GM19239 (cell line): Measurements from ENCODE around the gene PPFIA1.
A peak's percentile ranks its signal among the peaks of the same experiment; 100 is the strongest.
"Not testable (repeated sequence)": the region's sequence is repeated elsewhere in the genome, so short reads cannot be mapped to it uniquely, and the experiment has no call there.

ENCODE experiments used
- DNase-seq: peaks from one replicate; pipeline ENCODE4 v3.0.0; 2011; ENCODE audit warnings: low spot score; ENCODE audit not compliant: insufficient read length
- FAIRE-seq: peaks from 2 replicates; lab custom pipeline; 2011; peaks lifted over from hg19 to GRCh38; lab: Jason Lieb, UNC

The PPFIA1 gene

GRCh38 chr11:70319396-70320076 is 49.0 kb downstream of the PPFIA1 start:
- no peak for DNase-seq
- FAIRE-seq: no peak

DNA sequence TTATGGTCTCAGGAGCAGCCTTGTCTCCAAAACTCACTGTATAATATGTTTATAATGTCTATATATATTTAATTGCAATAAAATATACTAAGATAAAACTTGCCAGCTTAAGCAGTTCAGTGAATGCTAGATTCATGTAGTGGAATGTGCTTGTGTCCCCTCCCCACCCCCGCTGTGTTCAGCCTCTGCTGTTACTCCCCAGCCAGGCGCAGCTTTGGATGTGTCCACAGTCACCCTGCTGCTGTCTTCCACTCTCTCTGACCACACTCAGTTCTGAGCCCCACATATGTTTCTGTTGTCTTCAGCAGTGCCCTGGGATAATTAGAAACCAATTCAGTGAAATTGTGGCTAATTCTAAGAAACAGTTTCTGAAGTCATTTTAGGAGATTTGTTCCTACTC is 52.2 kb downstream of the PPFIA1 start:
- FAIRE-seq: no peak
- no peak for DNase-seq

GRCh38 chr11:70323806-70324205 is 53.3 kb downstream of the PPFIA1 start:
- no peak for FAIRE-seq
- no peak for DNase-seq

DNA sequence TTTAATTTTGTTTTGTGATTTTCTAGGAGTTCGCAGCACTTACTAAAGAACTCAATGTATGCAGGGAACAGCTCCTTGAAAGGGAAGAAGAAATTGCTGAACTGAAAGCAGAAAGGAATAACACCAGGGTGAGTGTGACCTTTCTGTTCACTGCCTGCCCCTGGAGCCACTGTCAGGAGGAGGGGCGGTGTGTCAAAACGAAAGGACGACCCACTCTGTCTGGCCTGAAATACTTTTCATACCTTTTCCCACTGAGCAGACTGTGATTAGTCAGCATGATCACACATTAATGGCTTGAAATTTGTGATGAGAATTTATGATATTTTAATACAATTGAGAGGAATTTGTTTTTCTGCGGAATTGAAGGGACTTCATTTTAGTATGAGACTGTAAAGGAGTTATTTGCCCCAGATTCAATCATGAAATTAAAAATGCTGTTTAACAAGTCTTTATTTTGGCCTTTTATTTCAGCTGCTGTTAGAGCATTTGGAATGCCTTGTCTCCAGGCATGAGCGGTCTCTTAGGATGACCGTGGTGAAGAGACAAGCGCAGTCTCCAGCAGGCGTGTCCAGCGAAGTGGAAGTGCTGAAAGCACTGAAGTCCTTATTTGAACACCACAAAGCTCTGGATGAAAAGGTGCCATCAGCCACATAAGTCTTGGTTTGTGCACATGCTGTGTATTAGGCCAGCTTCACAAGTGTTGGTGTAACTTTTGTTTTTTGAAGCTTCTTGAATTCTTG is 54.1 kb downstream of the PPFIA1 start:
- FAIRE-seq: peak; percentile 83
- peak; percentile 31 for DNase-seq

- DNase-seq (no peak), FAIRE-seq (no peak)
Observed at GRCh38 chr11:70325824-70326223, 55.3 kb downstream of the PPFIA1 start.

DNA sequence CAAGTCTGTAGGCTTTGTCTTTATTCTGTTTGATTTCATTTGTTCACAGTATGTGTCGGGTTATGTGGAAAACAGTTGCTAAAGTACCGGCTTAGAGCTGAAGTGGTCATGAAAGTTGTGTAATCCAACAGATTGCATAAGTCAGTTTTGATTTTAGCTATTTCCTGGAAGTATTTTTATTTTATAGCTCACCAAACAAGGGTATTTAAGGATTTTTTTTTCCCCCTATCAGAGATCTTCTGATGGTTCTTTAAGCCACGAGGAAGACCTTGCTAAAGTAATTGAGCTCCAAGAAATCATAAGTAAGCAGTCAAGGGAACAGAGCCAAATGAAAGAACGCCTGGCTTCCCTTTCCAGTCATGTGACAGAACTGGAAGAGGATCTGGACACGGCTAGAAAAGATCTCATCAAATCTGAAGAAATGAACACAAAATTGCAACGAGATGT is 55.9 kb downstream of the PPFIA1 start:
- no peak for DNase-seq
- no peak for FAIRE-seq

GRCh38 chr11:70326833-70327232 is 56.3 kb downstream of the PPFIA1 start:
- DNase-seq (no peak), FAIRE-seq (no peak)

DNA sequence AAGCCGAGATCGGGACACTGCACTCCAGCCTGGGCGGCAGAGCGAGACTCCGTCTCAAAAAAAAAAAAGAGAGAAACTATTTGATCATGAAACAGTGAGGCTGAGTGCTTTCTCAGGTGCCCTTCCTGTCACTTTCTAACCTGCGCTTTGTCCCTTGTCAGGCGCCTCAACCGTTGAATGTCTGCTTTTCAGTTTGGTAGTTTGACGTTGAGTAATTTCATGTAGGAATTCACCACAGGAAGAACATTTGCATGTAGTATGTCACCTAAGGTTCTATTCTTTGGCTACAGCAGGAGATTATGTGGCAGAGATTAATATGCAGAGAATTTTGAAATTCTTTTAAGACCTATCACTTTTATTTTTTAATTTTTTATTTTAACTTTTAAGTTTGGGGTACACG is 57.2 kb downstream of the PPFIA1 start:
- FAIRE-seq: no peak
- peak; percentile 19 for DNase-seq

GRCh38 chr11:70328556-70328955 is 58.1 kb downstream of the PPFIA1 start:
- FAIRE-seq (no peak), DNase-seq (no peak)

GRCh38 chr11:70331320-70331843 is 60.9 kb downstream of the PPFIA1 start:
- FAIRE-seq: not testable (repeated sequence)

DNA sequence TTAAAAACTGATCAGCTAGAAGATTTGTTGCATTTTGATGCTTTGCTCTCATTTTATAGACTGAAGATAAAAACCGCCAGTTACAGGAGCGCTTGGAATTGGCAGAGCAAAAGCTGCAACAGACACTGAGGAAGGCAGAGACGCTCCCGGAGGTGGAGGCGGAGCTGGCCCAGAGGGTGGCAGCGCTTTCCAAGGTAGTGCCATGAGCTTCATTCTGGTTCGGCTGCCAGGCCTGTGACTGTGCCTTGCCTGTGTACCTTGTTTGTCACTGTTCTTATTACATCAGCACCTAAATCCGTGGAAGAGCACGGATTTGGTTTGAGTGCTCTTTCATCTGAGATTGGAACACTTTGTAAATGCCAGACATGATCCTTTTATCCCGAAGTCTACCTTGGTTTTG is 61.4 kb downstream of the PPFIA1 start:
- FAIRE-seq: no peak
- DNase-seq: no peak

More at GRCh38 chr11:70331320-70331843, 60.9 kb downstream of the PPFIA1 start:
- DNase-seq: not testable (repeated sequence)

DNA sequence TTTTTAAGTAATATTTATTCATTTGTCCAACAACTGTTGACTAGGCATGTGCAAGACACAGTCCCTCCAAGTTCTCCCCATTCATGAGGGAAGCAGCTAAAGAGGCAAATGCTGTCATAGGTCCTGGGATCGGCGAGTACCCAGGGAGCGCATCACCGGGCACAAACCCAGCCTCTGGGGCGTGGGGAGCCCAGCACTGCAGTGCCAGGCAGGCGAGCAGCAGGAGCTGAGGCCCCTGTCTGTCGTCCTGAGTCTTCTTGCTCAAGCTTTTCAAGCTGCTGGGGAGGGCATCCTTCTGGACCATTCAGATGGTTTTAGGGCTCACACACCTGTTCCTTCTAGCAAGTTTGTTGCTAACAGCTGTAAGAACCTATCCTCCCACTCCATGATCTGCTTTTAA is 62.1 kb downstream of the PPFIA1 start:
- no peak for FAIRE-seq
- DNase-seq: no peak

- DNase-seq (no peak), FAIRE-seq (no peak)
Observed at GRCh38 chr11:70333261-70333660, 62.8 kb downstream of the PPFIA1 start.

GRCh38 chr11:70334351-70334995 is 64.0 kb downstream of the PPFIA1 start:
- DNase-seq (no peak), FAIRE-seq (no peak)

GRCh38 chr11:70335511-70335910 is 65.0 kb downstream of the PPFIA1 start:
- FAIRE-seq (no peak), DNase-seq (no peak)

DNA sequence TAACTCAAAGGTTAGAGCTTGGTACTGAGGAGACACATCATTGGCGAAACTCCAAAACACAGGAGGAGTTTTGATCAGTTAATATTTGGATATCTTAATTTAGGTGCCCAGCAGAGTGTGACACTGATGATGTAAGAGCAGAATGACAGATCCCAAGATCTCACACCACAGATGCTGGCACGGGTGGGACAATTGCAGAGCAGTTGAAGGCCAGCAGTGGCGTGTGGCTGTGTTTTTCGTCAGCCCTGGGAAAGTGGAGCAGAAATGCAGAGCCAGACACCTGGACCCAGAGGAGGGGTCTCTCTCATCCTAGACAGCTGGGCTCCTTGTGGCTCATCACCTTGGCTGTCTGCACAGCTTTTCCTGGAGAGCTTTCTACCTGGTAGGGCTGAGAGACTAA is 68.1 kb downstream of the PPFIA1 start:
- DNase-seq: no peak
- FAIRE-seq: no peak

- DNase-seq (no peak), FAIRE-seq (no peak)
Observed at GRCh38 chr11:70339066-70339465, 68.6 kb downstream of the PPFIA1 start.

DNA sequence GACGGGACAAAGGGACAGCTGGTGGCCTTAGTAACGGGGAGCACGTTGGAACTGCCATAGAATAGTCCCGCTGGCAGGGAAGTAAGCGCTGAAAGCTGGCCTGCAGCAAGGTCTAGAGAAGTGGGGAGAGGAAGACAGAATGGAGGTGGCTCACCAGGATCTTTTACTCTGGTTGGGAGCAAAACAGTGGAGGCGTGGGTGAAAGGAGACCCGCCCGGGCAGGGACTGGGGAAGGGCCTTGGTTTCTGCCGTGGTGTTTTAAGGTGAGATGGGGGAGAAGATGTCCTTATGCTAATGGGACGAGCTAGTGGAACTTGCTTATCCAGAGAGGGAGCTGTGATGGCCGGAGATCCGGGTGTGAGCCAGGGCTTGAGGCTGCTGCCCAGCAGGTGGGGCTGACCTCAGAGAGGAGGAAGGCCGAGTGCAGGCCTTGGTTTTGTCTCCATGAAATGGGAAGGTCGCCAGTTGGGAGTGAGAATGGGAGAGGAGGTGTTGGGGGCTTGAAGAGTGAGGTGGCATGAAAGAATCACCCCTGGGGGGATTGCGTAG is 71.5 kb downstream of the PPFIA1 start:
- DNase-seq (no peak), FAIRE-seq (no peak)

- DNase-seq (no peak), FAIRE-seq (no peak)
Observed at GRCh38 chr11:70343636-70344035, 73.1 kb downstream of the PPFIA1 start.

DNA sequence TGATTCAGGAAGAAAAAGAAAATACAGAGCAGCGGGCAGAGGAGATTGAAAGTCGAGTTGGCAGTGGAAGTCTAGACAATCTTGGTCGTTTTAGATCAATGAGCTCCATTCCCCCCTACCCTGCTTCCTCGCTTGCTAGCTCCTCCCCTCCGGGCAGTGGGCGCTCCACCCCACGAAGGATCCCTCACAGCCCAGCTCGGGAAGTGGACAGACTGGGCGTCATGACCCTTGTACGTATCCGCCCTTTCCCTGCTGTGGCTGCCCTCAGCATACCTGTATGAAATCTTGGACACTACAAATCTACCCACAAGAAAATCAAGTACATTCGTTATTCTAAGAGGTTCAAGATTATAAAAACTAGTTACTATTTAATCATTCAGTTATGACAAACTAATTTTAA is 77.7 kb downstream of the PPFIA1 start:
- FAIRE-seq: no peak

GRCh38 chr11:70348608-70349007 is 78.1 kb downstream of the PPFIA1 start:
- FAIRE-seq (no peak), DNase-seq (no peak)

More for the DNA sequence above, 77.7 kb downstream of the PPFIA1 start:
- no peak for DNase-seq
